Activated B cell treated with CpG ODN at 0.5 μM for 24 hours (primary cell): ENCODE data around the gene STK11IP. TPM values are rescaled to one million over a fixed set of nuclear protein-coding genes. Genes with fewer than 3 reads are reported as not detected.
A peak's percentile ranks its signal among the peaks of the same experiment; 100 is the strongest.

Source experiments
- ATAC-seq: fragments of 200-7000 bp; cut with Tn5 transposase; one replicate; pipeline ENCODE4 v1.10.0; 2021; ENCODE audit warnings: low read depth, mild to moderate bottlenecking, moderate library complexity
- CTCF ChIA-PET: fragments of 350-600 bp; sonication (Branson Sonifier 250); formaldehyde crosslinking; loops from one replicate; lab custom pipeline; 2021; ENCODE audit warnings: antibody characterized with exemption; lab: Charles Lee
- POLR2A ChIA-PET: fragments of 350-600 bp; sonication (Branson Sonifier 250); formaldehyde crosslinking; loops from one replicate; lab custom pipeline; 2021; ENCODE audit warnings: antibody characterized with exemption; lab: Charles Lee
- DNase-seq: peaks from one replicate; pipeline ENCODE4 v3.0.0; 2022
- H3K27ac Mint-ChIP-seq: one replicate; pipeline ENCODE4 v1.8.0; 2020; ENCODE audit warnings: mixed read lengths
- H3K27me3 Mint-ChIP-seq: one replicate; pipeline ENCODE4 v1.8.0; 2021; ENCODE audit warnings: mixed read lengths
- H3K36me3 Mint-ChIP-seq: one replicate; pipeline ENCODE4 v1.8.0; 2021; ENCODE audit warnings: low read depth, mixed read lengths
- H3K4me1 Mint-ChIP-seq: one replicate; pipeline ENCODE4 v1.8.0; 2021; ENCODE audit warnings: mixed read lengths
- H3K4me3 Mint-ChIP-seq: one replicate; pipeline ENCODE4 v1.8.0; 2020; ENCODE audit warnings: mild to moderate bottlenecking, mixed read lengths
- H3K9me3 Mint-ChIP-seq: one replicate; pipeline ENCODE4 v1.8.0; 2020; ENCODE audit warnings: mixed read lengths
- intact Hi-C: fragments of 100-400 bp; cut with micrococcal nuclease; formaldehyde crosslinking; loops from one replicate; pipeline ENCODE4 v1.15.1; 2024
- total RNA-seq: library from RNA; stranded (reverse); gene quantifications from 2 replicates; pipeline ENCODE4 v1.2.3, GENCODE V29; 2022
- TF ChIP-seq, protein P1 (sequence below): fragments of 200-600 bp; IDR thresholded peaks from one replicate; pipeline ENCODE4 v1.8.0; 2022; ENCODE audit warnings: antibody characterized with exemption, mild to moderate bottlenecking

The STK11IP gene
- total RNA-seq, 1 donor from 2014 or later = 53.6 TPM

DNA sequence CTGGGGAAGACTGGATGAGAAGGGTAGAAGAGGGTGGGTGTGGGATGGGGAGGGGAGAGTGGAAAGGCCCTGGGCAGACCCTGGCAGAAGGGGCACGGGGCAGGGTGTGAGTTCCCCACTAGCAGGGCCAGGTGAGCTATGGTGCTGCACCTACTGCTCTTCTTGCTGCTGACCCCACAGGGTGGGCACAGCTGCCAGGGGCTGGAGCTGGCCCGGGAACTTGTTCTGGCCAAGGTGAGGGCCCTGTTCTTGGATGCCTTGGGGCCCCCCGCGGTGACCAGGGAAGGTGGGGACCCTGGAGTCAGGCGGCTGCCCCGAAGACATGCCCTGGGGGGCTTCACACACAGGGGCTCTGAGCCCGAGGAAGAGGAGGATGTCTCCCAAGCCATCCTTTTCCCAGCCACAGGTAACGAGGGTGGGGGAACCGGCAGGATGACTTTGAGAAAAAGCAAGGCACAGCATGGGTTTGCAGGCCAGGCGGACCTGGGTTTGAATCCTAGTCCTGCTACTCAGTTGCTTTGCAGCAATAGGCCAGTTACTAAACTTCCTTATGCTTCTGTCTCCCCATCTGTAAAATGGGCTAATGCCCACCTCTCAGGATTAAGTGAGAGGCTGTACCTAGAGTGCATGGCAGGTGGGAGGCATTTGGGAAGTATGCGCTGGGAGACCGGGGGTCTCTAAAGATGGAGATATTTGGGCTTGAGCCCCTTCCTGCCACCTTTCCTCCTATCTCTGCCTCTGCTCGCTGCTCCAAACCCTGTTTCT, 25.2 kb upstream of the STK11IP start, which contains the start of gene INHA:
TSS of gene INHA (plus strand) at position 74 of the 765 bp plus-strand sequence. CDS start at position 139, 65 bp downstream.
- TF ChIP-seq, protein P1, sequence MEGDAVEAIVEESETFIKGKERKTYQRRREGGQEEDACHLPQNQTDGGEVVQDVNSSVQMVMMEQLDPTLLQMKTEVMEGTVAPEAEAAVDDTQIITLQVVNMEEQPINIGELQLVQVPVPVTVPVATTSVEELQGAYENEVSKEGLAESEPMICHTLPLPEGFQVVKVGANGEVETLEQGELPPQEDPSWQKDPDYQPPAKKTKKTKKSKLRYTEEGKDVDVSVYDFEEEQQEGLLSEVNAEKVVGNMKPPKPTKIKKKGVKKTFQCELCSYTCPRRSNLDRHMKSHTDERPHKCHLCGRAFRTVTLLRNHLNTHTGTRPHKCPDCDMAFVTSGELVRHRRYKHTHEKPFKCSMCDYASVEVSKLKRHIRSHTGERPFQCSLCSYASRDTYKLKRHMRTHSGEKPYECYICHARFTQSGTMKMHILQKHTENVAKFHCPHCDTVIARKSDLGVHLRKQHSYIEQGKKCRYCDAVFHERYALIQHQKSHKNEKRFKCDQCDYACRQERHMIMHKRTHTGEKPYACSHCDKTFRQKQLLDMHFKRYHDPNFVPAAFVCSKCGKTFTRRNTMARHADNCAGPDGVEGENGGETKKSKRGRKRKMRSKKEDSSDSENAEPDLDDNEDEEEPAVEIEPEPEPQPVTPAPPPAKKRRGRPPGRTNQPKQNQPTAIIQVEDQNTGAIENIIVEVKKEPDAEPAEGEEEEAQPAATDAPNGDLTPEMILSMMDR = no peak
- ATAC-seq = no peak
- H3K4me3 Mint-ChIP-seq = peak within 1 kb of the TSS; percentile 19
- ChIA-PET POLR2A (no interaction called here), CTCF (no interaction called here)
- no peak for DNase-seq
- no peaks in the 10 kb centered on the region for H3K36me3 Mint-ChIP-seq
- intact Hi-C loops = no loop called here
- no peak within 1 kb of the TSS for H3K27ac Mint-ChIP-seq
- peaks cover 55% of the 10 kb centered on the region for H3K27me3 Mint-ChIP-seq
- H3K4me1 Mint-ChIP-seq = no peaks in the 10 kb centered on the region
- H3K9me3 Mint-ChIP-seq = no peaks in the 10 kb centered on the region

DNA sequence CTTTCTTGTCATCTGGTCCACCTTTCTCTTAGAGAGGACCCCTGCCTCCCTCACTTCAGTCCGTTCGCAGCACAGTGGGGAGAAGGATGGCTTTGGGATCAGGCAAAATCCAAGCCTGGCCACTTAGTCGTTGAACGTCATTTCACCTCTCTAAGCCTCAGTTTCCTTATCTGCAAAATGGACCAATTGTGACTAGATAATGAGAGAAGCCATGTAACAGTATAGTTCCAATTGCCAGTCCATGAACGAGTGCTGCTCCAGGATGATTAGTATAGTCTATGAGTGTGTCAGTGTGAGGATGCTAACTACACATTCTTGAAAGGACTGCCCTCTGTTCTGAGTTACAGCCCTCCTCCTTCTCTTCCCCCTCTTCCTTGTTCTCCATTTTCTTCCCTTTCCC, 24.5 kb upstream of the STK11IP start:
- no peak for ATAC-seq
- CTCF ChIA-PET = no interaction called here
- H3K9me3 Mint-ChIP-seq = no peaks in the 10 kb centered on the region
- DNase-seq = no peak
- POLR2A ChIA-PET = no interaction called here
- TF ChIP-seq, protein P1 = no peak
- no peak overlapping the region for H3K27ac Mint-ChIP-seq
- no peaks in the 10 kb centered on the region for H3K36me3 Mint-ChIP-seq
- no peak overlapping the region for H3K4me3 Mint-ChIP-seq
- H3K4me1 Mint-ChIP-seq = no peaks in the 10 kb centered on the region
- H3K27me3 Mint-ChIP-seq = peaks cover 50% of the 10 kb centered on the region
- intact Hi-C loops = no loop called here

DNA sequence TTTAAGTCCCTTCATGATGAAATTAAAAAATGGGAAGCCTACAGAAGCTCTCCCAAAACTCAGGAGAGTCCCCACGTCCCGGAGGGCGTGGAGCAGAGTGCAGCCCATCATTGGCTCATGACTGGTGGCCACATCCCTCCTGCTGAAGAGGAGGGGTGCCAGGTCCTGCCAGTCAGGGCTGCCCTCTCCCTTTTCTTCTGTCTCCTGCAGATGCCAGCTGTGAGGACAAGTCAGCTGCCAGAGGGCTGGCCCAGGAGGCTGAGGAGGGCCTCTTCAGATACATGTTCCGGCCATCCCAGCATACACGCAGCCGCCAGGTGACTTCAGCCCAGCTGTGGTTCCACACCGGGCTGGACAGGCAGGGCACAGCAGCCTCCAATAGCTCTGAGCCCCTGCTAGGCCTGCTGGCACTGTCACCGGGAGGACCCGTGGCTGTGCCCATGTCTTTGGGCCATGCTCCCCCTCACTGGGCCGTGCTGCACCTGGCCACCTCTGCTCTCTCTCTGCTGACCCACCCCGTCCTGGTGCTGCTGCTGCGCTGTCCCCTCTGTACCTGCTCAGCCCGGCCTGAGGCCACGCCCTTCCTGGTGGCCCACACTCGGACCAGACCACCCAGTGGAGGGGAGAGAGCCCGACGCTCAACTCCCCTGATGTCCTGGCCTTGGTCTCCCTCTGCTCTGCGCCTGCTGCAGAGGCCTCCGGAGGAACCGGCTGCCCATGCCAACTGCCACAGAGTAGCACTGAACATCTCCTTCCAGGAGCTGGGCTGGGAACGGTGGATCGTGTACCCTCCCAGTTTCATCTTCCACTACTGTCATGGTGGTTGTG, 23.0 kb upstream of the STK11IP start:
- Mint-ChIP-seq H3K27me3 (peaks cover 39% of the 10 kb centered on the region), H3K4me3 (no peak overlapping the region), H3K27ac (no peak overlapping the region), H3K9me3 (no peaks in the 10 kb centered on the region), H3K4me1 (no peaks in the 10 kb centered on the region), H3K36me3 (no peaks in the 10 kb centered on the region)
- DNase-seq = no peak
- TF ChIP-seq, protein P1 = no peak
- ATAC-seq = no peak
- intact Hi-C loops = no loop called here
- POLR2A ChIA-PET = no interaction called here
- CTCF ChIA-PET = no interaction called here

DNA sequence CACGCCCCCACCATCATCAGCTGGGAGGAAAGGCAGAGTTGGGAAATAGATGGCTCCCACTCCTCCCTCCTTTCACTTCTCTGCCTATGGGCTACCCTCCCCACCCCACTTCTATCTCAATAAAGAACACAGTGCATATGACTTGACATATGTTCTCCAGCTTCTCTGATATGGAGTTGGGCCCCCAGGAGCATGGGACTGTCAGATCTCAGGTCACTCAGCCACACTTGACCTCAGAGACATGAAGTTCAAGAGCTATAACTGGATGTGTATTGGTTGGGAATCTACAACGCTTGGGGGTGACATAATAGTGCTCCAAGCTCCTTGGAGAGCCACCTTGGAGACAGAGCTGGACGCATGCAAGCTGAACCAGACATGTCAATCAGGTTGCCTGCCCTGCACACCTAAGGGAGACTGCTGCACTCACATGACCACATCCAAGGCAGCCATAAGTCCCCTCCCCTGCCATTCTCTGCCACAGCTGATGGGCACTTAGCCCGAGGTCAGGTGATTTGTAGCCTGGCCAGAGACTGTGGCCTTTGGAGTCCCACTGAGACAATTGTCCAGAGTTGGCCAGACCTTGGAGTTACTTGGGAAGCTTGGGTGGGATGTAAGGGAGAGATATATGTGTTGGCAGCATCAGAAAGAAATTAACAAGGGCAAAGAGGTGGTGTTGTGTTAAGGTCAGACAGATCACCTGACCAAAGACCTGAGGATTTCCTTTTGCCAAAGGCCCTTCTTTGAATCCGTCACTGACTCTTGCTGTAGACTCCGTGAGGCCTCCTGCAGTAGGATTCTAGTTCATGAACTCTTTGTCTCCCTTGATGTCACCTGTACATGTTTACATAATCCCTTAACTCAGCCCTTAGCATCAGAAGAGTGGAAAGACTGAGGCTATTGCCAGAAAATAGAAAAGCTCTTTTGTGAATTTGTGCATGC, 21.8 kb upstream of the STK11IP start:
- Mint-ChIP-seq H3K27ac (no peak overlapping the region), H3K36me3 (no peaks in the 10 kb centered on the region), H3K4me1 (no peaks in the 10 kb centered on the region), H3K4me3 (no peak overlapping the region), H3K9me3 (no peaks in the 10 kb centered on the region), H3K27me3 (peaks cover 37% of the 10 kb centered on the region)
- ChIA-PET CTCF (no interaction called here), POLR2A (no interaction called here)
- ATAC-seq (no peak), DNase-seq (no peak)
- TF ChIP-seq, protein P1 = no peak
- intact Hi-C loops = no loop called here
